Glomerular endothelial cell (primary cell): ENCODE data around the gene TMTC4. TPM values are rescaled to one million over a fixed set of nuclear protein-coding genes. Genes with fewer than 3 reads are reported as not detected.

Source experiments
- total RNA-seq: library from RNA; depleted of rRNA; stranded (reverse); fragments of >200 nt; gene quantifications from 2 replicates; pipeline ENCODE4 v1.2.3, GENCODE V29; 2015

The TMTC4 gene
- total RNA-seq, 1 donor from 2014 or later, result 27.7 TPM

Other genes starting within 250 kb of the TMTC4 start
- 6.4 and 7.3 TPM in 2 replicates for gene GGACT, start 86.0 kb downstream of the TMTC4 start, total RNA-seq